Chondrocyte (in vitro differentiated cells): ENCODE data around the gene PCNX2. TPM values are rescaled to one million over a fixed set of nuclear protein-coding genes. Genes with fewer than 3 reads are reported as not detected.
"Not testable (repeated sequence)": the region's sequence is repeated elsewhere in the genome, so short reads cannot be mapped to it uniquely, and the experiment has no call there.

Source experiments
- DNase-seq: peaks from one replicate; pipeline ENCODE4 v3.0.0; 2021; ENCODE audit warnings: mixed read lengths, low spot score
- H3K27ac Mint-ChIP-seq: one replicate; pipeline ENCODE4 v1.8.0; 2021; ENCODE audit warnings: mild to moderate bottlenecking, moderate library complexity, mixed read lengths; ENCODE audit not compliant: unreplicated experiment
- H3K27me3 Mint-ChIP-seq: 2 replicates; pipeline ENCODE4 v1.8.0; 2021; ENCODE audit warnings: low read depth, mixed read lengths
- H3K36me3 Mint-ChIP-seq: 2 replicates; pipeline ENCODE4 v1.8.0; 2021; ENCODE audit warnings: low read depth, mixed read lengths
- H3K4me1 Mint-ChIP-seq: 2 replicates; pipeline ENCODE4 v1.8.0; 2021; ENCODE audit warnings: low read depth, mild to moderate bottlenecking, mixed read lengths
- H3K4me3 Mint-ChIP-seq: one replicate; pipeline ENCODE4 v1.8.0; 2021; ENCODE audit warnings: mild to moderate bottlenecking, moderate library complexity, mixed read lengths; ENCODE audit not compliant: unreplicated experiment
- H3K9me3 Mint-ChIP-seq: 2 replicates; pipeline ENCODE4 v1.8.0; 2021; ENCODE audit warnings: low read depth, mixed read lengths
- CTCF ChIP-seq: fragments of 200-600 bp; sonication (generic); IDR thresholded peaks from 2 replicates; pipeline ENCODE4 v1.5.0; 2021; ENCODE audit warnings: antibody characterized with exemption, mild to moderate bottlenecking, moderate library complexity
- total RNA-seq: library from RNA; stranded (reverse); gene quantifications from 3 replicates; pipeline ENCODE4 v1.2.1, GENCODE V29; 2021

The PCNX2 gene
- total RNA-seq, 1 donor from 2014 or later, result 9.5 TPM

DNA sequence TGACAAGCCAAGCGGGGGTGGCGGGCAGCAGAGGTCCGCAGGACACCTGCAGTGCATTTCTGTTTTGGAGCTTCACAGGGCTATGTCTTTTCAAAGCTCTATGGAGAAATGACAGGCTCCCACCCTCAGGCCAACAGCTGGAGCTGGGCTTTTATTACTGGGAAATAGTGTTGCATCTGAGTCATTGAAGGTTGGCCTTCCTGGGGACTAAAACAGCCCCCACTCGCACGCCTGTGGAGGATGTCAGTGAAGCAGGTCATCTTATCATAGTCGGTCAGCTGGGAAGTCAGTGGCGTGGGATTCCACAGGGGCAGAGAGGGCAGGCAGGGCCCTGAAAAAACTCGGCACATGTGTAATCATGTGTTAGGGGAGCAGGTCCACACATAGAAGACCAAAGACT lies 289.8 kb downstream of the PCNX2 start:
- DNase-seq, result no peak
- no peak for TF ChIP-seq CTCF
- no peak overlapping the region for H3K4me3 Mint-ChIP-seq
- no peaks in the 10 kb centered on the region for H3K27me3 Mint-ChIP-seq
- no peak overlapping the region for H3K27ac Mint-ChIP-seq
- peaks cover 4% of the 10 kb centered on the region for H3K4me1 Mint-ChIP-seq
- peaks cover 9% of the 10 kb centered on the region for H3K36me3 Mint-ChIP-seq
- H3K9me3 Mint-ChIP-seq, result peaks cover 6% of the 10 kb centered on the region

DNA sequence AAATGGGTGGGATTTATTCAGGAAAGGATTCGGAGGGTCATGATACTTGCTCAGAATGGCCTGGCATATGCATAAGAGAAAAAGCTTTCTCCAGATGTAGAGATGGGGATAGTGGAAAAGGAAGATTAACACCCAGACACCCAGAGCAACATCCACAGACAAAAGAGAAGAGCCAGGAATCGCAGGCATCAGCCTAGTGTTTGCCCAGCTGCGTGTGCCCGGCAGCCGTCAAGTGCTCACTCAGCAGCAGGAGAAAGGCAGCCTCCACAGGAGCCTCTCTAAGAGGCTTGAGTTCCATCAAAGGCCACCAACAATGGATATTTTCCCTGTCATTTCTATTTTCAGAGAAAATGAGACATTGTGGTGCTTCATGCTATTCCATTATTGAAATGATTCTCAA lies 290.4 kb downstream of the PCNX2 start:
- no peak for TF ChIP-seq CTCF

GRCh38 chr1:233004451-233004850 lies 291.1 kb downstream of the PCNX2 start:
- H3K27me3 Mint-ChIP-seq, result no peaks in the 10 kb centered on the region
- no peak for DNase-seq
- H3K4me3 Mint-ChIP-seq, result no peak overlapping the region
- peaks cover 6% of the 10 kb centered on the region for H3K9me3 Mint-ChIP-seq
- no peak overlapping the region for H3K27ac Mint-ChIP-seq
- peaks cover 4% of the 10 kb centered on the region for H3K4me1 Mint-ChIP-seq
- TF ChIP-seq CTCF, result no peak
- peaks cover 19% of the 10 kb centered on the region for H3K36me3 Mint-ChIP-seq

More for the DNA sequence above, 290.4 kb downstream of the PCNX2 start:
- peaks cover 12% of the 10 kb centered on the region for H3K36me3 Mint-ChIP-seq
- H3K27ac Mint-ChIP-seq, result no peak overlapping the region
- no peaks in the 10 kb centered on the region for H3K27me3 Mint-ChIP-seq
- H3K4me3 Mint-ChIP-seq, result no peak overlapping the region
- DNase-seq, result no peak
- H3K9me3 Mint-ChIP-seq, result peaks cover 6% of the 10 kb centered on the region
- H3K4me1 Mint-ChIP-seq, result peaks cover 4% of the 10 kb centered on the region

DNA sequence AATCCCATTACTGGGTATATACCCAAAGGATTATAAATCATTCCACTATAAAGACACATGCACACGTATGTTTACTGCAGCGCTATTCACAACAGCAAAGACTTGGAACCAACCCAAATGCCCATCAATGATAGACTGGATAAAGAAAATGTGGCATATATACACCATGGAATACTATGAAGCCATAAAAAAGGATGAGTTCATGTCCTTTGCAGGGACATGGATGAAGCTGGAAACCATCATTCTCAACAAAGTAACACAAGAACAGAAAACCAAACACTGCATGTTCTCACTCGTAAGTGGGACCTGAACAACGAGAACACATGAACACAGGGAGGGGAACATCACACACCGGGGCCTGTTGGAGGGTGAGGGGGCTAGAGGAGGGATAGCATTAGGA lies 291.9 kb downstream of the PCNX2 start:
- H3K4me3 Mint-ChIP-seq, H3K9me3 Mint-ChIP-seq, H3K4me1 Mint-ChIP-seq, H3K27ac Mint-ChIP-seq, DNase-seq, H3K27me3 Mint-ChIP-seq: not testable (repeated sequence)
- H3K36me3 Mint-ChIP-seq, result peaks cover 24% of the 10 kb centered on the region

GRCh38 chr1:232999956-233000625 lies 295.4 kb downstream of the PCNX2 start:
- Mint-ChIP-seq H3K36me3 (peaks cover 33% of the 10 kb centered on the region), H3K27me3 (no peaks in the 10 kb centered on the region), H3K27ac (no peak overlapping the region), H3K9me3 (peaks cover 6% of the 10 kb centered on the region), H3K4me1 (no peaks in the 10 kb centered on the region), H3K4me3 (no peak overlapping the region)
- no peak for TF ChIP-seq CTCF
- DNase-seq, result no peak

GRCh38 chr1:232998646-232999045 lies 296.9 kb downstream of the PCNX2 start:
- no peak for DNase-seq
- Mint-ChIP-seq H3K27me3 (no peaks in the 10 kb centered on the region), H3K9me3 (peaks cover 10% of the 10 kb centered on the region), H3K4me3 (no peak overlapping the region), H3K36me3 (peaks cover 35% of the 10 kb centered on the region), H3K27ac (no peak overlapping the region), H3K4me1 (no peaks in the 10 kb centered on the region)
- TF ChIP-seq CTCF, result no peak
